Epithelial cell of proximal tubule (primary cell): ENCODE data around the gene RCAN2. TPM values are rescaled to one million over a fixed set of nuclear protein-coding genes. Genes with fewer than 3 reads are reported as not detected.
"Not testable (repeated sequence)": the region's sequence is repeated elsewhere in the genome, so short reads cannot be mapped to it uniquely, and the experiment has no call there.

Experiments
- DNase-seq: peaks from one replicate; pipeline ENCODE4 v3.0.0-alpha.2; 2011; ENCODE audit warnings: low read depth
- H3K4me3 ChIP-seq: 2 replicates; pipeline ENCODE4 v1.5.1; 2011; ENCODE audit warnings: low read depth, mild to moderate bottlenecking, low read length
- CTCF ChIP-seq: conservative IDR thresholded peaks from 2 replicates; pipeline ENCODE4 v1.5.1; 2012; ENCODE audit warnings: low read depth, mild to moderate bottlenecking, low read length
- total RNA-seq: library from RNA; depleted of rRNA; stranded (reverse); fragments of >200 nt; gene quantifications from 2 replicates; pipeline ENCODE4 v1.2.3, GENCODE V29; 2015

Gene RCAN2
- total RNA-seq, 1 donor from 2014 or later: 5.3 TPM

GRCh38 chr6:46338131-46338530 lies 153.1 kb downstream of the RCAN2 start:
- TF ChIP-seq CTCF: no peak
- DNase-seq: no peak
- H3K4me3 ChIP-seq: no peak overlapping the region

GRCh38 chr6:46334442-46334841 lies 156.8 kb downstream of the RCAN2 start:
- no peak for TF ChIP-seq CTCF
- H3K4me3 ChIP-seq: no peak overlapping the region
- no peak for DNase-seq

- no peak overlapping the region for H3K4me3 ChIP-seq
- TF ChIP-seq CTCF: no peak
Observed at GRCh38 chr6:46333481-46333880, 157.8 kb downstream of the RCAN2 start.

GRCh38 chr6:46332448-46332847 lies 158.8 kb downstream of the RCAN2 start:
- H3K4me3 ChIP-seq, DNase-seq: not testable (repeated sequence)

More at GRCh38 chr6:46333481-46333880, 157.8 kb downstream of the RCAN2 start:
- DNase-seq: no peak

- DNase-seq: no peak
- H3K4me3 ChIP-seq: no peak overlapping the region
- no peak for TF ChIP-seq CTCF
Observed at GRCh38 chr6:46331461-46331860, 159.8 kb downstream of the RCAN2 start.

GRCh38 chr6:46329568-46329967 lies 161.7 kb downstream of the RCAN2 start:
- no peak for DNase-seq
- TF ChIP-seq CTCF: no peak

GRCh38 chr6:46327779-46328178 lies 163.5 kb downstream of the RCAN2 start:
- TF ChIP-seq CTCF: no peak
- DNase-seq: no peak
- H3K4me3 ChIP-seq: no peak overlapping the region

More at GRCh38 chr6:46329568-46329967, 161.7 kb downstream of the RCAN2 start:
- H3K4me3 ChIP-seq: no peak overlapping the region
